T-helper 1 cell (primary cell): ENCODE data around the gene TMEM252.

Experiments
- DNase-seq, 5 donors: peaks; one replicate each; pipeline ENCODE4 v3.0.0-alpha.2; 2012 to 2020

Gene TMEM252

GRCh38 chr9:68497629-68498028, 43.1 kb downstream of the TMEM252 start:
- no peak for DNase-seq

- no peak for DNase-seq
These were observed 44.3 kb downstream of the TMEM252 start for GRCh38 chr9:68496356-68496755.

GRCh38 chr9:68495247-68495646, 45.4 kb downstream of the TMEM252 start:
- no peak for DNase-seq

- no peak for DNase-seq
These were observed 46.6 kb downstream of the TMEM252 start for GRCh38 chr9:68493958-68494577.

GRCh38 chr9:68493541-68493940, 47.1 kb downstream of the TMEM252 start:
- no peak for DNase-seq

GRCh38 chr9:68492806-68493205, 47.9 kb downstream of the TMEM252 start:
- DNase-seq, result no peak

- no peak for DNase-seq
These were observed 51.0 kb downstream of the TMEM252 start for GRCh38 chr9:68489646-68490045.

- DNase-seq, result no peak
These were observed 52.6 kb downstream of the TMEM252 start for GRCh38 chr9:68488126-68488525.
